B cell (primary cell): Measurements from ENCODE around the gene KLHL30. TPM values are rescaled to one million over a fixed set of nuclear protein-coding genes. Genes with fewer than 3 reads are reported as not detected.

Experiments used
- ATAC-seq: fragments of 200-7000 bp; cut with Tn5 transposase; one replicate; pipeline ENCODE4 v1.10.0; 2021; ENCODE audit warnings: low read depth, mild to moderate bottlenecking, moderate number of reproducible peaks, moderate library complexity
- CTCF ChIA-PET: fragments of 350-600 bp; sonication (Branson Sonifier 250); formaldehyde crosslinking; loops from one replicate; lab custom pipeline; 2021; ENCODE audit warnings: antibody characterized with exemption, inconsistent platforms; lab: Charles Lee
- POLR2A ChIA-PET: fragments of 350-600 bp; sonication (Branson Sonifier 250); formaldehyde crosslinking; loops from one replicate; lab custom pipeline; 2021; ENCODE audit warnings: antibody characterized with exemption; lab: Charles Lee
- DNase-seq: peaks from one replicate; pipeline ENCODE4 v3.0.0; 2013
- H2AFZ ChIP-seq: 2 replicates; pipeline ENCODE4 v1.6.1; 2012; ENCODE audit warnings: mild to moderate bottlenecking, low read depth, low read length; ENCODE audit not compliant: insufficient read depth, poor library complexity, severe bottlenecking
- H3K27ac ChIP-seq, 2 donors: 1 replicate in 1 of 2; 2 replicates in 1 of 2; pipeline ENCODE4 v1.5.1; 2012 to 2013; ENCODE audit warnings: low read length in 2 of 2, mild to moderate bottlenecking in 2 of 2, moderate library complexity in 1 of 2
- H3K27me3 ChIP-seq, 4 experiments: fragments of 200-600 bp in 1 of 4; sonication (generic) in 1 of 4; replicated peaks in 1 of 4; 1 replicate in 2 of 4; 2 replicates in 2 of 4; pipeline versions ENCODE4 v1.6.1 to v1.7.0; 2013 to 2016; ENCODE audit warnings: low read length in 3 of 4, mild to moderate bottlenecking in 2 of 4, mixed read lengths in 1 of 4, moderate library complexity in 1 of 4; ENCODE audit not compliant: insufficient read depth in 4 of 4, control insufficient read depth in 3 of 4; ENCODE audit errors: control extremely low read depth in 1 of 4
- H3K36me3 ChIP-seq, 2 experiments: replicated peaks in 1 of 2; 1 replicate in 1 of 2; 2 replicates in 1 of 2; pipeline versions ENCODE4 v1.6.1 to v1.7.1; 2013; ENCODE audit warnings: low read length in 1 of 2; ENCODE audit not compliant: insufficient read depth in 2 of 2, control insufficient read depth in 1 of 2; ENCODE audit errors: control extremely low read depth in 1 of 2, extremely low read depth in 1 of 2
- H3K4me1 ChIP-seq, 2 donors: fragments of 200-600 bp in 1 of 2; sonication (generic) in 1 of 2; 1 replicate in 1 of 2; 2 replicates in 1 of 2; pipeline versions ENCODE4 v1.5.1 to v1.6.1; 2013 to 2017; ENCODE audit warnings: low read length in 2 of 2; ENCODE audit not compliant: control insufficient read depth in 2 of 2, insufficient read depth in 2 of 2
- H3K4me2 ChIP-seq: replicated peaks from 2 replicates; pipeline ENCODE3; 2012; ENCODE audit warnings: mild to moderate bottlenecking, low read depth, low read length; ENCODE audit not compliant: poor library complexity, severe bottlenecking
- H3K4me3 ChIP-seq, 5 experiments: fragments of 200-600 bp in 1 of 5; sonication (generic) in 1 of 5; 1 replicate in 3 of 5; 2 replicates in 2 of 5; pipeline versions ENCODE4 v1.5.1 to v1.7.0; 2011 to 2016; ENCODE audit warnings: low read length in 4 of 5, mild to moderate bottlenecking in 4 of 5, low read depth in 2 of 5, control low read depth in 1 of 5, moderate library complexity in 1 of 5; ENCODE audit not compliant: insufficient read depth in 1 of 5; ENCODE audit errors: control extremely low read depth in 1 of 5, extremely low read depth in 1 of 5
- H3K79me2 ChIP-seq: fragments of 200-600 bp; sonication (generic); one replicate; pipeline ENCODE4 v1.6.0; 2016; ENCODE audit warnings: low read length; ENCODE audit not compliant: control insufficient read depth, insufficient read depth
- H3K9ac ChIP-seq: fragments of 200-600 bp; sonication (generic); 2 replicates; pipeline ENCODE4 v1.6.1; 2017; ENCODE audit warnings: mild to moderate bottlenecking, low read length, moderate library complexity
- H3K9me3 ChIP-seq, 3 donors: one replicate each; pipeline versions ENCODE4 v1.6.1 to v1.7.1; 2013; ENCODE audit warnings: low read length in 2 of 3; ENCODE audit not compliant: control insufficient read depth in 2 of 3, insufficient read depth in 1 of 3; ENCODE audit errors: control extremely low read depth in 1 of 3
- H4K20me1 ChIP-seq: 2 replicates; pipeline ENCODE4 v1.6.0; 2012; ENCODE audit warnings: mild to moderate bottlenecking, low read length; ENCODE audit not compliant: insufficient read depth, control insufficient read depth, poor library complexity, severe bottlenecking
- H3K27ac Mint-ChIP-seq: one replicate; pipeline ENCODE4 v1.8.0; 2021; ENCODE audit warnings: mixed read lengths
- H3K27me3 Mint-ChIP-seq: one replicate; pipeline ENCODE4 v1.8.0; 2021; ENCODE audit warnings: mixed read lengths
- H3K4me1 Mint-ChIP-seq: one replicate; pipeline ENCODE4 v1.8.0; 2021; ENCODE audit warnings: mixed read lengths
- H3K4me3 Mint-ChIP-seq: one replicate; pipeline ENCODE4 v1.8.0; 2021; ENCODE audit warnings: mixed read lengths
- H3K9me3 Mint-ChIP-seq: one replicate; pipeline ENCODE4 v1.8.0; 2022; ENCODE audit warnings: mixed read lengths; ENCODE audit not compliant: insufficient read depth
- CTCF ChIP-seq: fragments of 200-600 bp; IDR thresholded peaks from one replicate; pipeline ENCODE4 v1.8.0; 2022; ENCODE audit warnings: antibody characterized with exemption, mild to moderate bottlenecking
- EZH2 ChIP-seq: IDR thresholded peaks from 2 replicates; pipeline ENCODE4 v1.6.1; 2012; ENCODE audit warnings: borderline replicate concordance, low read depth, mild to moderate bottlenecking, moderate library complexity, low read length; ENCODE audit not compliant: insufficient read depth, poor library complexity, severe bottlenecking
- WGBS: methylation state at CpG from one replicate; pipeline ENCODE4 v1.1.5; 2013; ENCODE audit warnings: missing lambda C conversion rate; ENCODE audit not compliant: insufficient coverage; 5-methylcytosine and 5-hydroxymethylcytosine counted together
- intact Hi-C: fragments of 100-400 bp; cut with micrococcal nuclease; formaldehyde crosslinking; loops from one replicate; pipeline ENCODE4 v1.10.0; 2022
- polyA plus RNA-seq: library from polyadenylated mRNA; depleted of rRNA; stranded (reverse); fragments of >200 nt; gene quantifications from 2 replicates; pipeline ENCODE4 v1.2.3, GENCODE V29; 2012
- total RNA-seq, 2 donors: library from RNA; stranded (reverse); fragments of 120-200 nt in 1 of 2; gene quantifications; 1 replicate in 1 of 2; 2 replicates in 1 of 2; pipeline versions ENCODE4 v1.2.3 to v1.2.4, GENCODE V29; 2013 to 2022

KLHL30 gene
- total and polyA plus RNA-seq, 2 donors (not counting 1 experiment from before 2014, with no cell fraction given), result not detected

- 73% methylated on average over 12 of the region's 12 CpGs for WGBS
- Histone ChIP-seq H3K4me3 (no peak overlapping the region), H3K27ac (no peak overlapping the region), H4K20me1 (no peaks in the 10 kb centered on the region), H3K36me3 (no peaks in the 10 kb centered on the region), H3K27me3 (no peaks in the 10 kb centered on the region), H3K9ac (no peak overlapping the region), H3K9me3 (no peaks in the 10 kb centered on the region), H3K79me2 (no peaks in the 10 kb centered on the region), H3K4me1 (peaks cover 0 to 4% of the 10 kb centered on the region in 2 donors), H3K4me2 (no peak overlapping the region), H2AFZ (no peak overlapping the region)
- Mint-ChIP-seq H3K4me3 (no peak overlapping the region), H3K9me3 (no peaks in the 10 kb centered on the region), H3K27me3 (no peaks in the 10 kb centered on the region), H3K27ac (no peak overlapping the region), H3K4me1 (peaks cover 2% of the 10 kb centered on the region)
- TF ChIP-seq CTCF (no peak), EZH2 (no peak)
- intact Hi-C loops, result no loop called here
- ChIA-PET POLR2A (no interaction called here), CTCF (no interaction called here)
- no peak for DNase-seq
- no peak for ATAC-seq
Observed at GRCh38 chr2:238145851-238146250, 7.4 kb downstream of the KLHL30 start.

GRCh38 chr2:238146884-238147544 lies 8.5 kb downstream of the KLHL30 start:
- H2AFZ ChIP-seq, result no peak overlapping the region
- H3K9me3 Mint-ChIP-seq, result no peaks in the 10 kb centered on the region
- no peaks in the 10 kb centered on the region for H3K4me1 Mint-ChIP-seq
- ATAC-seq, result no peak
- no peak overlapping the region for H3K4me2 ChIP-seq
- no peak for TF ChIP-seq CTCF
- TF ChIP-seq EZH2, result no peak
- no peaks in the 10 kb centered on the region for H3K27me3 Mint-ChIP-seq
- intact Hi-C loops, result no loop called here
- no peaks in the 10 kb centered on the region for H3K36me3 ChIP-seq
- H3K9ac ChIP-seq, result no peak overlapping the region
- no peak overlapping the region for H3K27ac ChIP-seq
- DNase-seq, result no peak
- ChIA-PET POLR2A (interaction anchor here (0.7 kb wide), 1 partner anchor 14 kb away, joined by 5 read pairs; no protein-coding TSS in a partner anchor), CTCF (interaction anchor here (0.7 to 0.9 kb wide), 2 partner anchors 116 to 140 kb away, joined by 3 to 4 read pairs; no protein-coding TSS in a partner anchor)
- no peaks in the 10 kb centered on the region for H3K9me3 ChIP-seq
- H3K4me3 Mint-ChIP-seq, result no peak overlapping the region
- no peak overlapping the region for H3K27ac Mint-ChIP-seq
- no peak overlapping the region for H3K4me3 ChIP-seq
- no peaks in the 10 kb centered on the region for H3K79me2 ChIP-seq
- WGBS, result 79% methylated on average over 11 of the region's 13 CpGs
- no peaks in the 10 kb centered on the region for H3K27me3 ChIP-seq
- H4K20me1 ChIP-seq, result no peaks in the 10 kb centered on the region
- H3K4me1 ChIP-seq, result no peaks in the 10 kb centered on the region
